Astrocyte (in vitro differentiated cells and primary cell): Measurements from ENCODE around the gene LIPH. TPM values are rescaled to one million over a fixed set of nuclear protein-coding genes. Genes with fewer than 3 reads are reported as not detected.

Experiments
- DNase-seq: peaks from one replicate; pipeline ENCODE4 v3.0.0-alpha.2; 2010; ENCODE audit warnings: low read depth
- FAIRE-seq: peaks from 2 replicates; lab custom pipeline; 2011; peaks lifted over from hg19 to GRCh38; lab: Jason Lieb, UNC
- H2AFZ ChIP-seq: 2 replicates; pipeline ENCODE4 v1.6.0; 2012; ENCODE audit warnings: low read depth, low read length, inconsistent platforms
- H3K27ac ChIP-seq: 2 replicates; pipeline ENCODE4 v1.5.1; 2011; ENCODE audit warnings: low read depth, low read length, inconsistent platforms
- H3K27me3 ChIP-seq: 2 replicates; pipeline ENCODE4 v1.6.0; 2011; ENCODE audit warnings: low read length, inconsistent platforms; ENCODE audit not compliant: insufficient read depth
- H3K36me3 ChIP-seq: 2 replicates; pipeline ENCODE4 v1.5.1; 2011; ENCODE audit warnings: low read length, inconsistent platforms; ENCODE audit not compliant: insufficient read depth
- H3K4me1 ChIP-seq: 2 replicates; pipeline ENCODE4 v1.5.1; 2011; ENCODE audit warnings: low read length, inconsistent platforms; ENCODE audit not compliant: insufficient read depth
- H3K4me2 ChIP-seq: 2 replicates; pipeline ENCODE4 v1.6.0; 2012; ENCODE audit warnings: low read length, inconsistent platforms
- H3K4me3 ChIP-seq: 2 replicates; pipeline ENCODE4 v1.5.1; 2011; ENCODE audit warnings: low read depth, mild to moderate bottlenecking, low read length, inconsistent platforms; ENCODE audit not compliant: insufficient read depth
- H3K79me2 ChIP-seq: 2 replicates; pipeline ENCODE4 v1.6.0; 2012; ENCODE audit warnings: mild to moderate bottlenecking, low read length, inconsistent platforms; ENCODE audit not compliant: insufficient read depth
- H3K9ac ChIP-seq: 2 replicates; pipeline ENCODE4 v1.6.0; 2012; ENCODE audit warnings: mild to moderate bottlenecking, low read length, inconsistent platforms
- H3K9me3 ChIP-seq: 2 replicates; pipeline ENCODE4 v1.5.1; 2012; ENCODE audit warnings: low read depth, mild to moderate bottlenecking, low read length, inconsistent platforms; ENCODE audit not compliant: insufficient read depth
- H4K20me1 ChIP-seq: 2 replicates; pipeline ENCODE4 v1.6.0; 2012; ENCODE audit warnings: low read length, inconsistent platforms; ENCODE audit not compliant: insufficient read depth
- H3K27ac Mint-ChIP-seq: one replicate; pipeline ENCODE4 v1.8.0; 2021; ENCODE audit warnings: mild to moderate bottlenecking, mixed read lengths; ENCODE audit not compliant: unreplicated experiment
- H3K27me3 Mint-ChIP-seq: one replicate; pipeline ENCODE4 v1.8.0; 2021; ENCODE audit warnings: low read depth, mixed read lengths; ENCODE audit not compliant: unreplicated experiment
- H3K36me3 Mint-ChIP-seq: one replicate; pipeline ENCODE4 v1.8.0; 2021; ENCODE audit warnings: low read depth, mixed read lengths; ENCODE audit not compliant: unreplicated experiment
- H3K4me1 Mint-ChIP-seq: one replicate; pipeline ENCODE4 v1.8.0; 2021; ENCODE audit warnings: low read depth, mixed read lengths; ENCODE audit not compliant: unreplicated experiment
- H3K4me3 Mint-ChIP-seq: one replicate; pipeline ENCODE4 v1.8.0; 2021; ENCODE audit warnings: mild to moderate bottlenecking, moderate library complexity, mixed read lengths; ENCODE audit not compliant: unreplicated experiment
- H3K9me3 Mint-ChIP-seq: one replicate; pipeline ENCODE4 v1.8.0; 2021; ENCODE audit warnings: mild to moderate bottlenecking, mixed read lengths; ENCODE audit not compliant: unreplicated experiment
- CTCF ChIP-seq: IDR thresholded peaks from 2 replicates; pipeline ENCODE4 v1.5.1; 2011; ENCODE audit warnings: low read depth, mild to moderate bottlenecking, inconsistent platforms, low read length, moderate library complexity; ENCODE audit not compliant: insufficient read depth
- EZH2 ChIP-seq: IDR thresholded peaks from 2 replicates; pipeline ENCODE4 v1.6.1; 2012; ENCODE audit warnings: mild to moderate bottlenecking, low read length, inconsistent platforms; ENCODE audit not compliant: insufficient read depth
- total RNA-seq: library from RNA; stranded (reverse); gene quantifications from 2 replicates; pipeline ENCODE4 v1.2.1, GENCODE V29; 2021

LIPH gene
- total RNA-seq, 1 donor from 2014 or later, result 6.4 TPM

GRCh38 chr3:185457376-185457775 is 95.0 kb downstream of the LIPH start:
- FAIRE-seq, result no peak
- no peaks in the 10 kb centered on the region for H3K9me3 ChIP-seq

More at GRCh38 chr3:185457376-185457775, 95.0 kb downstream of the LIPH start:
- no peak overlapping the region for H2AFZ ChIP-seq
- no peak for TF ChIP-seq EZH2
- no peak for TF ChIP-seq CTCF
- DNase-seq, result no peak
- H3K9ac ChIP-seq, result no peak overlapping the region
- no peak overlapping the region for H3K4me2 ChIP-seq
- H3K27me3 ChIP-seq, result no peaks in the 10 kb centered on the region
- H4K20me1 ChIP-seq, result peaks cover 4% of the 10 kb centered on the region
- Mint-ChIP-seq H3K27ac (no peak overlapping the region), H3K4me1 (no peaks in the 10 kb centered on the region), H3K36me3 (peaks cover 8% of the 10 kb centered on the region), H3K9me3 (peaks cover 5% of the 10 kb centered on the region), H3K4me3 (no peak overlapping the region), H3K27me3 (no peaks in the 10 kb centered on the region)
- no peaks in the 10 kb centered on the region for H3K36me3 ChIP-seq
- no peak overlapping the region for H3K4me3 ChIP-seq
- no peak overlapping the region for H3K27ac ChIP-seq
- no peaks in the 10 kb centered on the region for H3K79me2 ChIP-seq
- H3K4me1 ChIP-seq, result no peaks in the 10 kb centered on the region

Other genes starting within 250 kb of the LIPH start
- gene MAP3K13, start 189.5 kb downstream of the LIPH start, total RNA-seq, result 21.6 and 22.2 TPM in 2 replicates
- gene TMEM41A, start 53.6 kb downstream of the LIPH start, total RNA-seq, result 21.5 and 22.7 TPM in 2 replicates
- gene SENP2, start 33.7 kb upstream of the LIPH start, total RNA-seq, result 43.6 and 44.1 TPM in 2 replicates